Mesenchymal stem cell (in vitro differentiated cells and primary cell): ENCODE results near the gene NR4A2.

Source experiments
- DNase-seq: peaks from one replicate; pipeline ENCODE4 v3.0.0-alpha.2; 2013
- H2AFZ ChIP-seq: one replicate; pipeline ENCODE4 v1.6.1; 2013; ENCODE audit warnings: low read depth, mild to moderate bottlenecking, control low read depth, inconsistent platforms, low read length, moderate library complexity
- H2AK5ac ChIP-seq: 2 replicates; pipeline ENCODE4 v1.6.1; 2013; ENCODE audit warnings: low read length, moderate library complexity, mild to moderate bottlenecking, inconsistent platforms; ENCODE audit not compliant: severe bottlenecking
- H2BK120ac ChIP-seq: one replicate; pipeline ENCODE4 v1.6.1; 2013; ENCODE audit warnings: low read depth, mild to moderate bottlenecking, inconsistent platforms, low read length, moderate library complexity
- H2BK12ac ChIP-seq, 2 experiments: one replicate each; pipeline ENCODE4 v1.6.1; 2013; ENCODE audit warnings: inconsistent platforms in 2 of 2, low read length in 2 of 2, mild to moderate bottlenecking in 2 of 2, moderate library complexity in 2 of 2, control low read depth in 1 of 2
- H2BK15ac ChIP-seq: one replicate; pipeline ENCODE4 v1.6.1; 2013; ENCODE audit warnings: mild to moderate bottlenecking, low read depth, inconsistent platforms; ENCODE audit not compliant: poor library complexity, severe bottlenecking
- H2BK5ac ChIP-seq: 2 replicates; pipeline ENCODE4 v1.6.1; 2013; ENCODE audit warnings: low read depth, mild to moderate bottlenecking, low read length, control low read depth, inconsistent platforms; ENCODE audit not compliant: poor library complexity, severe bottlenecking
- H3K14ac ChIP-seq, 2 experiments: one replicate each; pipeline ENCODE4 v1.6.1; 2013; ENCODE audit warnings: inconsistent platforms in 2 of 2, low read length in 2 of 2, control low read depth in 1 of 2, mild to moderate bottlenecking in 1 of 2, moderate library complexity in 1 of 2
- H3K18ac ChIP-seq, 2 experiments: one replicate each; pipeline ENCODE4 v1.6.1; 2013; ENCODE audit warnings: inconsistent platforms in 2 of 2, low read length in 2 of 2, control low read depth in 1 of 2, low read depth in 1 of 2, mild to moderate bottlenecking in 1 of 2
- H3K23ac ChIP-seq, 2 experiments: one replicate each; pipeline ENCODE4 v1.6.1; 2013; ENCODE audit warnings: inconsistent platforms in 2 of 2, low read length in 2 of 2, mild to moderate bottlenecking in 2 of 2, moderate library complexity in 2 of 2, control low read depth in 1 of 2
- H3K27ac ChIP-seq: 2 replicates; pipeline ENCODE4 v1.5.1; 2013; ENCODE audit warnings: mild to moderate bottlenecking, moderate library complexity, low read length, control low read depth, inconsistent platforms; ENCODE audit not compliant: poor library complexity, severe bottlenecking
- H3K27me3 ChIP-seq, 2 experiments: 2 replicates each; pipeline versions ENCODE4 v1.6.1 to v1.7.0; 2013; ENCODE audit warnings: low read length in 2 of 2, mild to moderate bottlenecking in 2 of 2, moderate library complexity in 2 of 2, control low read depth in 1 of 2, inconsistent platforms in 1 of 2; ENCODE audit not compliant: control insufficient read depth in 1 of 2, insufficient read depth in 1 of 2
- H3K36me3 ChIP-seq, 2 experiments: 2 replicates each; pipeline versions ENCODE4 v1.6.1 to v1.7.0; 2013; ENCODE audit warnings: low read length in 2 of 2, control low read depth in 1 of 2, inconsistent platforms in 1 of 2, low read depth in 1 of 2, mild to moderate bottlenecking in 1 of 2; ENCODE audit not compliant: insufficient read depth in 2 of 2, control insufficient read depth in 1 of 2
- H3K4ac ChIP-seq, 2 experiments: one replicate each; pipeline ENCODE4 v1.6.1; 2013; ENCODE audit warnings: inconsistent platforms in 2 of 2, low read length in 2 of 2, mild to moderate bottlenecking in 2 of 2, moderate library complexity in 2 of 2, control low read depth in 1 of 2, low read depth in 1 of 2
- H3K4me1 ChIP-seq: 2 replicates; pipeline ENCODE4 v1.6.1; 2013; ENCODE audit warnings: low read depth, low read length, control low read depth; ENCODE audit not compliant: control insufficient read depth, insufficient read depth
- H3K4me2 ChIP-seq: 2 replicates; pipeline ENCODE4 v1.6.1; 2013; ENCODE audit warnings: low read length, mild to moderate bottlenecking, inconsistent platforms; ENCODE audit not compliant: poor library complexity, severe bottlenecking
- H3K4me3 ChIP-seq, 2 experiments: 2 replicates each; pipeline versions ENCODE4 v1.5.1 to v1.7.0; 2013; ENCODE audit warnings: low read length in 2 of 2, mild to moderate bottlenecking in 2 of 2, control low read depth in 1 of 2, low read depth in 1 of 2; ENCODE audit not compliant: insufficient read depth in 1 of 2
- H3K79me1 ChIP-seq: replicated peaks from 2 replicates; pipeline ENCODE4 v1.6.1; 2013; ENCODE audit warnings: mild to moderate bottlenecking, control low read depth, low read length, inconsistent platforms; ENCODE audit not compliant: poor library complexity, severe bottlenecking
- H3K9ac ChIP-seq: 2 replicates; pipeline ENCODE4 v1.7.0; 2013; ENCODE audit warnings: mild to moderate bottlenecking, low read length, moderate library complexity
- H3K9me3 ChIP-seq: 2 replicates; pipeline ENCODE4 v1.7.0; 2013; ENCODE audit warnings: mild to moderate bottlenecking, low read length; ENCODE audit not compliant: control insufficient read depth
- H4K8ac ChIP-seq: one replicate; pipeline ENCODE4 v1.6.1; 2013; ENCODE audit warnings: inconsistent platforms, mild to moderate bottlenecking, low read length, moderate library complexity
- H4K91ac ChIP-seq: one replicate; pipeline ENCODE4 v1.6.1; 2013; ENCODE audit warnings: mild to moderate bottlenecking, low read length, inconsistent platforms
- WGBS: methylation state at CpG from one replicate; pipeline ENCODE4 v1.1.7; 2013; ENCODE audit warnings: mixed read lengths; 5-methylcytosine and 5-hydroxymethylcytosine counted together

Gene NR4A2

GRCh38 chr2:156332284-156332533, 312 bp downstream of the NR4A2 start:
- Histone ChIP-seq H3K4me1 (peaks cover 19% of the 10 kb centered on the region), H2BK12ac (no peak overlapping the region), H3K18ac (no peak overlapping the region), H2AK5ac (no peak overlapping the region), H3K14ac (no peak overlapping the region), H3K9me3 (no peaks in the 10 kb centered on the region), H3K4me2 (peak overlapping the region; percentile 80), H3K36me3 (peaks cover 0 to 4% of the 10 kb centered on the region in 2 experiments), H3K27ac (no peak overlapping the region), H4K91ac (no peak overlapping the region), H3K9ac (peak overlapping the region; percentile 99), H3K79me1 (no peaks in the 10 kb centered on the region), H2AFZ (peak overlapping the region; percentile 78), H3K27me3 (peaks cover 0 to 41% of the 10 kb centered on the region in 2 experiments), H3K4me3 (peak overlapping the region; percentile 62 to 97), H3K4ac (no peak overlapping the region), H2BK5ac (no peak overlapping the region), H2BK15ac (peak overlapping the region; percentile 60), H3K23ac (no peak overlapping the region), H4K8ac (no peak overlapping the region), H2BK120ac (no peak overlapping the region)
- DNase-seq = no peak
- WGBS = 8% methylated on average over 5 of the region's 12 CpGs

- Histone ChIP-seq H2BK12ac (no peak overlapping the region), H3K79me1 (no peaks in the 10 kb centered on the region), H3K14ac (no peak overlapping the region), H3K9ac (peak overlapping the region; percentile 99), H3K4ac (no peak overlapping the region), H3K27me3 (peaks cover 0 to 44% of the 10 kb centered on the region in 2 experiments), H3K18ac (no peak overlapping the region), H3K23ac (no peak overlapping the region), H2AFZ (peak overlapping the region; percentile 78), H2BK15ac (no peak overlapping the region), H2AK5ac (no peak overlapping the region), H2BK120ac (no peak overlapping the region), H2BK5ac (no peak overlapping the region), H3K4me1 (peaks cover 19% of the 10 kb centered on the region), H4K8ac (no peak overlapping the region), H3K4me3 (peak overlapping the region; percentile 62 to 97), H3K27ac (no peak overlapping the region), H3K36me3 (peaks cover 0 to 4% of the 10 kb centered on the region in 2 experiments), H3K9me3 (no peaks in the 10 kb centered on the region), H4K91ac (no peak overlapping the region), H3K4me2 (peak overlapping the region; percentile 80)
- peak; percentile 90 for DNase-seq
- WGBS = 2% methylated on average over 18 of the region's 18 CpGs
Measured at GRCh38 chr2:156331572-156332283, 793 bp downstream of the NR4A2 start.

- peaks cover 19% of the 10 kb centered on the region for H3K4me1 ChIP-seq
- H2BK120ac ChIP-seq = no peak overlapping the region
- H4K91ac ChIP-seq = no peak overlapping the region
- no peak overlapping the region for H2BK15ac ChIP-seq
- DNase-seq = peak; percentile 11
- no peak overlapping the region for H2BK5ac ChIP-seq
- no peak overlapping the region for H2AFZ ChIP-seq
- H3K14ac ChIP-seq = no peak overlapping the region
- no peak overlapping the region for H4K8ac ChIP-seq
- H3K9me3 ChIP-seq = no peaks in the 10 kb centered on the region
- no peak overlapping the region for H3K23ac ChIP-seq
- no peak overlapping the region for H3K4me3 ChIP-seq
- peaks cover 4 to 6% of the 10 kb centered on the region in 2 experiments for H3K36me3 ChIP-seq
- no peak overlapping the region for H3K9ac ChIP-seq
- H3K18ac ChIP-seq = no peak overlapping the region
- WGBS = 13% methylated on average over 19 of the region's 23 CpGs
- no peaks in the 10 kb centered on the region for H3K79me1 ChIP-seq
- H2BK12ac ChIP-seq = no peak overlapping the region
- no peak overlapping the region for H3K27ac ChIP-seq
- no peak overlapping the region for H3K4ac ChIP-seq
- no peak overlapping the region for H2AK5ac ChIP-seq
- H3K4me2 ChIP-seq = no peak overlapping the region
- peaks cover 0 to 60% of the 10 kb centered on the region in 2 experiments for H3K27me3 ChIP-seq
Measured at GRCh38 chr2:156329927-156330726, 2.4 kb downstream of the NR4A2 start.
